Measurements from ENCODE around the gene MYO10.
"Not testable (repeated sequence)": the region's sequence is repeated elsewhere in the genome, so short reads cannot be mapped to it uniquely, and the experiment has no call there.

MYO10 gene

GRCh38 chr5:16936150-16936988, at the start of gene MYO10:
TSS of gene MYO10 (minus strand) at chr5:16936288. CDS start at chr5:16935808, 480 bp downstream.
- peak; percentile 80 for DNase-seq

GRCh38 chr5:16985304-16985703, 49.2 kb upstream of the MYO10 start:
- DNase-seq: not testable (repeated sequence)

- no peak for DNase-seq
Observed at GRCh38 chr5:16983972-16984371, 47.9 kb upstream of the MYO10 start.

GRCh38 chr5:16983022-16983639, 47.0 kb upstream of the MYO10 start:
- DNase-seq: no peak

- no peak for DNase-seq
Observed at GRCh38 chr5:16981700-16982099, 45.6 kb upstream of the MYO10 start.

- no peak for DNase-seq
Observed at GRCh38 chr5:16980983-16981382, 44.9 kb upstream of the MYO10 start.

- DNase-seq: no peak
Observed at GRCh38 chr5:16978296-16978695, 42.2 kb upstream of the MYO10 start.

GRCh38 chr5:16976625-16977008, 40.5 kb upstream of the MYO10 start:
- no peak for DNase-seq

GRCh38 chr5:16975950-16976624, 40.0 kb upstream of the MYO10 start:
- DNase-seq: no peak

- DNase-seq: no peak
Observed at GRCh38 chr5:16974981-16975380, 38.9 kb upstream of the MYO10 start.

- DNase-seq: no peak
Observed at GRCh38 chr5:16970826-16971225, 34.7 kb upstream of the MYO10 start.

GRCh38 chr5:16970260-16970659, 34.2 kb upstream of the MYO10 start:
- DNase-seq: no peak

GRCh38 chr5:16965581-16965980, 29.5 kb upstream of the MYO10 start:
- DNase-seq: no peak

GRCh38 chr5:16963821-16964220, 27.7 kb upstream of the MYO10 start:
- DNase-seq: no peak

GRCh38 chr5:16961131-16961530, 25.0 kb upstream of the MYO10 start:
- DNase-seq: no peak

GRCh38 chr5:16957304-16958196, 21.5 kb upstream of the MYO10 start:
- no peak for DNase-seq

GRCh38 chr5:16953729-16954128, 17.6 kb upstream of the MYO10 start:
- DNase-seq: no peak

GRCh38 chr5:16952968-16953671, 17.0 kb upstream of the MYO10 start:
- DNase-seq: no peak

GRCh38 chr5:16946725-16947124, 10.6 kb upstream of the MYO10 start:
- DNase-seq: no peak

GRCh38 chr5:16944816-16945562, 8.9 kb upstream of the MYO10 start:
- no peak for DNase-seq
